ENCODE data around the gene LMF2.

GRCh38 chr22:50545522-50546325 lies 38.2 kb upstream of the LMF2 start, which contains the start of gene KLHDC7B:
- peak in 1 of 4 experiments; percentile 5 for TF ChIP-seq CTCF (IDR thresholded peaks at IDR 0.05)
- TF ChIP-seq POLR2A (IDR thresholded peaks at IDR 0.05), result no peak

Data from uterus (tissue), 2 donors.